T-cell (primary cell): ENCODE measurements around the gene EMD. TPM values are rescaled to one million over a fixed set of nuclear protein-coding genes. Genes with fewer than 3 reads are reported as not detected.

Experiments
- ATAC-seq, 4 experiments: fragments of 200-7000 bp in 3 of 4; fragments of 150-1000 bp in 1 of 4; cut with Tn5 transposase; replicated peaks in 1 of 4; 1 replicate in 3 of 4; 2 replicates in 1 of 4; pipeline ENCODE4 v1.10.0; 2021; ENCODE audit warnings: moderate library complexity in 3 of 4, mild to moderate bottlenecking in 2 of 4, moderate number of reproducible peaks in 1 of 4
- CTCF ChIA-PET, 2 donors: fragments of 300-600 bp; sonication (Branson Sonifier 250); formaldehyde crosslinking; loops; one replicate each; lab custom pipeline; 2022; ENCODE audit warnings: antibody characterized with exemption in 2 of 2; lab: Charles Lee
- POLR2A ChIA-PET, 2 donors: fragments of 300-600 bp; sonication (Branson Sonifier 250); formaldehyde crosslinking; loops; one replicate each; lab custom pipeline; 2022; ENCODE audit warnings: antibody characterized with exemption in 2 of 2; lab: Charles Lee
- DNase-seq, 35 experiments: peaks; one replicate each; pipeline versions ENCODE4 v3.0.0 to v3.0.0-alpha.2; 2013 to 2023
- H3K27ac ChIP-seq: one replicate; pipeline ENCODE4 v1.5.1; 2013; ENCODE audit warnings: low read length
- H3K27me3 ChIP-seq, 2 experiments: replicated peaks in 1 of 2; 1 replicate in 1 of 2; 2 replicates in 1 of 2; pipeline versions ENCODE4 v1.6.1 to v1.7.0; 2013; ENCODE audit warnings: low read length in 1 of 2, mixed read lengths in 1 of 2; ENCODE audit not compliant: control insufficient read depth in 2 of 2, insufficient read depth in 2 of 2; ENCODE audit errors: extremely low read depth in 1 of 2
- H3K36me3 ChIP-seq, 2 donors: 1 replicate in 1 of 2; 2 replicates in 1 of 2; pipeline versions ENCODE4 v1.6.1 to v1.7.0; 2013; ENCODE audit warnings: low read length in 1 of 2; ENCODE audit not compliant: control insufficient read depth in 2 of 2, insufficient read depth in 1 of 2; ENCODE audit errors: extremely low read depth in 1 of 2
- H3K4me1 ChIP-seq, 2 experiments: 1 replicate in 1 of 2; 2 replicates in 1 of 2; pipeline versions ENCODE4 v1.6.1 to v1.7.0; 2013; ENCODE audit warnings: low read length in 2 of 2, mixed read lengths in 1 of 2; ENCODE audit not compliant: insufficient read depth in 2 of 2, control insufficient read depth in 1 of 2; ENCODE audit errors: extremely low read depth in 1 of 2
- H3K4me3 ChIP-seq, 2 donors: 1 replicate in 1 of 2; 2 replicates in 1 of 2; pipeline versions ENCODE4 v1.5.1 to v1.7.0; 2013; ENCODE audit warnings: mild to moderate bottlenecking in 2 of 2, low read length in 1 of 2, moderate library complexity in 1 of 2; ENCODE audit not compliant: control insufficient read depth in 1 of 2; ENCODE audit errors: extremely low read depth in 1 of 2
- H3K9me3 ChIP-seq: 2 replicates; pipeline ENCODE4 v1.7.0; 2013
- H3K27ac Mint-ChIP-seq, 2 donors: one replicate each; pipeline ENCODE4 v1.8.0; 2020 to 2021; ENCODE audit warnings: mild to moderate bottlenecking in 2 of 2, mixed read lengths in 2 of 2
- H3K27me3 Mint-ChIP-seq, 2 donors: one replicate each; pipeline ENCODE4 v1.8.0; 2021 to 2022; ENCODE audit warnings: mixed read lengths in 2 of 2
- H3K36me3 Mint-ChIP-seq: one replicate; pipeline ENCODE4 v1.8.0; 2021; ENCODE audit warnings: mixed read lengths
- H3K4me1 Mint-ChIP-seq, 3 donors: one replicate each; pipeline ENCODE4 v1.8.0; 2020 to 2022; ENCODE audit warnings: mixed read lengths in 3 of 3, mild to moderate bottlenecking in 1 of 3
- H3K4me3 Mint-ChIP-seq, 3 donors: one replicate each; pipeline ENCODE4 v1.8.0; 2020 to 2022; ENCODE audit warnings: mild to moderate bottlenecking in 3 of 3, mixed read lengths in 3 of 3, moderate library complexity in 3 of 3
- H3K9me3 Mint-ChIP-seq, 3 donors: one replicate each; pipeline ENCODE4 v1.8.0; 2020 to 2022; ENCODE audit warnings: mixed read lengths in 3 of 3
- WGBS: methylation state at CpG from one replicate; pipeline ENCODE4 v1.1.5; 2013; ENCODE audit warnings: missing lambda C conversion rate; ENCODE audit not compliant: insufficient coverage; 5-methylcytosine and 5-hydroxymethylcytosine counted together
- total RNA-seq, 35 experiments: library from RNA in 6 of 35; stranded (reverse) in 6 of 35; fragments of 120-200 nt in 1 of 35; gene quantifications; one replicate each; pipeline versions ENCODE4 v1.2.1 to v1.2.4 and lab custom pipeline; 2013 to 2026

EMD gene
- total RNA-seq, 5 donors from 2014 or later (not counting 1 experiment from before 2014, with no cell fraction given) = 73.4 to 136 (median 80.4) TPM

DNA sequence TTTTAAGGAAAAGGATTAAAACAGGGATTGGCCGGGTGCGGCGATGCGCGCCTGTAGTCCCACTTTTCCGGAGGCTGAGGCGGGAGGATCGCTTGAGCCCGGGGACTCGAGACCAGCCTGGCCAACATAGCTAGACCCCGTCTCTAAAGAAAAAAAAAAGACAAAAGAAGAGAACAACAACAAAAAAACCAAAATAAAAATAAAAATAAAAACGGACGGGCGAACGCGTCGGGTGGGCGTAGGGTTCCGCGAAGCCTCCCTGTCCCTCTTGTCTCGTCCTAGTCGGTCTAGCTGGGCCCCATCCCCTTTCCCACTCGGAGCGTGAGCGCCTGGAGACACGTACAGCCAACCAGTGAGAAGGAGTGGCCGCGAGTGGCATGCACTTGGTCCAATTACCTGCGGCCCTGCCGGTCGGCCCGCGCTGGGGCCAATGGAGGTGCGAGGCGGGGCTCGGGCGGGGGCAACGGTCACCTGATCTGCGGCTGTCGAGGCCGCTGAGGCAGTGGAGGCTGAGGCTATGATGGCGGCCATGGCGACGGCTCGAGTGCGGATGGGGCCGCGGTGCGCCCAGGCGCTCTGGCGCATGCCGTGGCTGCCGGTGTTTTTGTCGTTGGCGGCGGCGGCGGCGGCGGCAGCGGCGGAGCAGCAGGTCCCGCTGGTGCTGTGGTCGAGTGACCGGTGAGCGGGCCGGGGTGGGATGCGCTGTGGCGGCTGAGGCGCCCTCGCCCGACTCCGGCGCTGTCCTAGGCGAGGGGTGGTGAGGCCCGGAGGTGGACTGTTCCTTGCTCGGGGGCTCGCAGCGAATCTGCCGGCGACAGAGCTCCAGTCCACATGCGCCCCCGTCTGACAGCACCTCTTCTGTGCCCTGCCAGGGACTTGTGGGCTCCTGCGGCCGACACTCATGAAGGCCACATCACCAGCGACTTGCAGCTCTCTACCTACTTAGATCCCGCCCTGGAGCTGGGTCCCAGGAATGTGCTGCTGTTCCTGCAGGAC, 49.4 kb downstream of the EMD start, which contains the start of gene ATP6AP1:
Gene ATP6AP1 (plus strand): TSS at position 502 of the 996 bp plus-strand sequence. CDS start 16 bp downstream, at position 518.
- ChIA-PET CTCF (interaction anchor here in 1 of 2 donors (0.8 kb wide), 1 partner anchor 13 kb away, joined by 4 read pairs; no protein-coding TSS in a partner anchor), POLR2A (no interaction called here)
- peak; percentile 67 to 91 (median 86) for DNase-seq
- Mint-ChIP-seq H3K27me3 (peaks cover 0 to 7% of the 10 kb centered on the region in 2 donors), H3K27ac (peak within 1 kb of the TSS; percentile 81 to 83), H3K9me3 (no peaks in the 10 kb centered on the region), H3K4me3 (peak within 1 kb of the TSS; percentile 74 to 83 (median 76)), H3K36me3 (peaks cover 4% of the 10 kb centered on the region), H3K4me1 (peaks cover 18 to 30% (median 29%) of the 10 kb centered on the region in 3 donors)
- under 1% methylated on average over 66 of the region's 87 CpGs for WGBS
- Histone ChIP-seq H3K4me3 (peak within 1 kb of the TSS; percentile 41 to 67), H3K4me1 (peaks cover 0 to 28% of the 10 kb centered on the region in 2 experiments), H3K27me3 (no peaks in the 10 kb centered on the region), H3K36me3 (peaks cover 0 to 10% of the 10 kb centered on the region in 2 donors), H3K27ac (peak within 1 kb of the TSS; percentile 60), H3K9me3 (no peaks in the 10 kb centered on the region)
- ATAC-seq = peak; percentile 98 to 99 (median 98)

DNA sequence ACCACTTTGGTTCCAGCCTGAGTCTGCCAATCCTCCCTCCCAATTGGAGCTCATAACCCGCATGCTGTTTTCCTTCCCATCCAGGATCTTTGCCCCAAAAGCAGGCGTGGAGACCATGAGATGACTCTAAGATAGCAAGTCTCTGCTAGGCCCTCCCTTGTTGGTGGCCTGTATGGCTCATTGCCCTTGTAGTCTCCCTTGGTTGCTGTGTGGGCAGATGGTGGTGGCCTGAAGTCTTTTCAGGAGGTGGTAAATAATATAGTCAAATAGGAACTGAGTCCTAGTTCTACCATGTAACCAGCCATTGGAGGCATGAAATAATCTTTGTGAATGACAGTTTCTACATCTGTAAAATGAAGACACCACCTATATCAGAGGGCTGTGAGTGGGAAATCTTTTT, 50.6 kb downstream of the EMD start:
- Mint-ChIP-seq H3K9me3 (no peaks in the 10 kb centered on the region), H3K27me3 (peaks cover 0 to 7% of the 10 kb centered on the region in 2 donors), H3K36me3 (peaks cover 5% of the 10 kb centered on the region), H3K27ac (peak overlapping the region; percentile 58 to 72), H3K4me3 (peak overlapping the region; percentile 74 to 83 (median 76)), H3K4me1 (peaks cover 18 to 29% (median 28%) of the 10 kb centered on the region in 3 donors)
- ChIA-PET POLR2A (interaction anchor here in 1 of 2 donors (0.5 kb wide), 1 partner anchor 119 kb away, joined by 3 read pairs; no protein-coding TSS in a partner anchor), CTCF (interaction anchor here in 1 of 2 donors (0.6 kb wide), 1 partner anchor 113 kb away, joined by 3 read pairs; no protein-coding TSS in a partner anchor)
- Histone ChIP-seq H3K36me3 (peaks cover 0 to 12% of the 10 kb centered on the region in 2 donors), H3K27me3 (no peaks in the 10 kb centered on the region), H3K4me1 (peaks cover 0 to 28% of the 10 kb centered on the region in 2 experiments), H3K4me3 (no peak overlapping the region), H3K27ac (no peak overlapping the region), H3K9me3 (no peaks in the 10 kb centered on the region)
- no peak for ATAC-seq
- DNase-seq = no peak
- 90% methylated on average over 2 of the region's 2 CpGs for WGBS

DNA sequence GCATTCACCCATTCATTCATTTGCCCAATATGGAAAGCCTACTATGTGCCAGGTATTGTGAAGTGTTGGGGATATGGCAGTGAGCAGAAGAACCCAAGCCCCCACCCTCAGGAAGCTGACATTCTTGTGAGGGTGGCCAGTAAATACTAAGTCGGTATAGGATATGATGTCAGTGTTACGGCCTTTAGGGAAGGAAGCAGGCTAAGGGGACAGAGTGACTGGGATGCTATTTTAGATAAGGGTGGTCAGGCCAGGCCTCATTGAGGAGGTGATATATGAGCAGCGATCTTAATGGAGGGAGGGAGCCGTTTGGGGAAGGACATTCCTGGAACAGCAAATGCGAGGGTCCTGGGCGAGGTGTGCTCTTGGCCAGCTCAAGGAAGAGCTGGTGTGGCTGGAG, 51.4 kb downstream of the EMD start:
- ChIA-PET CTCF (interaction anchor here in 1 of 2 donors (0.6 kb wide), 1 partner anchor 112 kb away, joined by 3 read pairs; no protein-coding TSS in a partner anchor), POLR2A (no interaction called here)
- H3K36me3 Mint-ChIP-seq = peaks cover 5% of the 10 kb centered on the region
- peaks cover 0 to 7% of the 10 kb centered on the region in 2 donors for H3K27me3 Mint-ChIP-seq
- H3K4me3 Mint-ChIP-seq = peak overlapping the region in 1 of 3 donors; percentile 2
- Histone ChIP-seq H3K4me3 (no peak overlapping the region), H3K27me3 (no peaks in the 10 kb centered on the region), H3K27ac (no peak overlapping the region), H3K9me3 (no peaks in the 10 kb centered on the region), H3K4me1 (peaks cover 0 to 28% of the 10 kb centered on the region in 2 experiments), H3K36me3 (peaks cover 0 to 16% of the 10 kb centered on the region in 2 donors)
- 40% methylated on average over 1 of the region's 6 CpGs for WGBS
- no peak for ATAC-seq
- H3K27ac Mint-ChIP-seq = peak overlapping the region in 1 of 2 donors; percentile 70
- H3K4me1 Mint-ChIP-seq = peaks cover 18 to 29% (median 28%) of the 10 kb centered on the region in 3 donors
- H3K9me3 Mint-ChIP-seq = no peaks in the 10 kb centered on the region
- no peak for DNase-seq

DNA sequence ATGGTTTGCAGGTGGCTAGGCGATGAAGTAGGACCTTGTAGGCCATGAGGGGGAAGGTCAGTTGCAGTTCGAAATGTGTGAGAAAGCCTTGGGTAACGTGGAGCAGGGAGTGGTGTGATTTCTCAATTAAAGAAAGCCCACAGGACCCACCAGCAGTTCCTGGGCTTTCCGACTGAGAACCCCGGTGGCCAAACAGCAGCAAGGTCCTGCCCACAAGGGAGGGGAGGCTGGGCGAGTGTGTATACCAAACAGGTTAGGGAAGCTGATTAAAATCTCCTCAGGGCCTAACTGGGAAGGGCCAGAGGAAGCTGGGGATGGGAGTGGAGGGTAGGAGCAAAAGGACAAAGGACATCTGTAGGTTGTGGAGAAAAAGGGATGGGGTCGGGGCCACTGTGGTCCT, 51.8 kb downstream of the EMD start:
- Mint-ChIP-seq H3K4me3 (peak overlapping the region in 1 of 3 donors; percentile 2), H3K27ac (peak overlapping the region in 1 of 2 donors; percentile 70), H3K4me1 (peaks cover 18 to 30% (median 29%) of the 10 kb centered on the region in 3 donors), H3K36me3 (peaks cover 5% of the 10 kb centered on the region), H3K27me3 (peaks cover 0 to 7% of the 10 kb centered on the region in 2 donors), H3K9me3 (no peaks in the 10 kb centered on the region)
- WGBS = no CpG with 5 or more reads among the region's 7 CpGs
- Histone ChIP-seq H3K27ac (no peak overlapping the region), H3K36me3 (peaks cover 0 to 18% of the 10 kb centered on the region in 2 donors), H3K4me3 (no peak overlapping the region), H3K9me3 (no peaks in the 10 kb centered on the region), H3K27me3 (no peaks in the 10 kb centered on the region), H3K4me1 (peaks cover 0 to 30% of the 10 kb centered on the region in 2 experiments)
- ChIA-PET CTCF (no interaction called here), POLR2A (interaction anchor here in 1 of 2 donors (0.5 kb wide), 1 partner anchor 97 kb away, joined by 3 read pairs; no protein-coding TSS in a partner anchor)
- ATAC-seq = no peak
- no peak for DNase-seq

Other genes with a start within 250 kb of the EMD start
- not detected for gene OPN1LW, start 235.1 kb upstream of the EMD start, total RNA-seq
- not detected for gene OPN1MW, start 196.7 kb upstream of the EMD start, total RNA-seq
- gene OPN1MW2, start 159.5 kb upstream of the EMD start, total RNA-seq = not detected
- gene OPN1MW3, start 121.7 kb upstream of the EMD start, total RNA-seq = not detected
- gene TEX28, start 84.2 kb upstream of the EMD start, total RNA-seq = not detected
- gene TKTL1, start 83.5 kb upstream of the EMD start, total RNA-seq = 1 to 10 TPM in 4 of 5 donors, under 1 TPM in 1; 0.60 to 5.5 (median 1.3) TPM
- gene FLNA, start 4.7 kb upstream of the EMD start, total RNA-seq = 1,000 to 10,000 TPM in 4 of 5 donors, 100 to 1,000 TPM in 1; 893 to 1,483 (median 1,268) TPM
- 1,000 to 10,000 TPM; 5,175 to 6,006 (median 5,765) TPM for gene RPL10, start 19.1 kb downstream of the EMD start, total RNA-seq
- gene DNASE1L1, start 30.0 kb downstream of the EMD start, total RNA-seq = 10 to 100 TPM; 22.6 to 31.3 (median 25.5) TPM
- gene TAFAZZIN, start 32.2 kb downstream of the EMD start, total RNA-seq = 100 to 1,000 TPM in 3 of 5 donors, 10 to 100 TPM in 2; 89.8 to 144 (median 129) TPM
- gene ATP6AP1, start 49.4 kb downstream of the EMD start, total RNA-seq = 10 to 100 TPM; 37.9 to 56.8 (median 53.6) TPM
- gene GDI1, start 57.9 kb downstream of the EMD start, total RNA-seq = 100 to 1,000 TPM; 117 to 208 (median 182) TPM
- 10 to 100 TPM; 34.9 to 60.5 (median 51.9) TPM for gene FAM50A, start 64.8 kb downstream of the EMD start, total RNA-seq
- gene PLXNA3, start 79.0 kb downstream of the EMD start, total RNA-seq = 10 to 100 TPM; 48.1 to 87.0 (median 72.9) TPM
- 10 to 100 TPM; 12.7 to 25.4 (median 23.5) TPM for gene LAGE3, start 100.0 kb downstream of the EMD start, total RNA-seq
- 10 to 100 TPM; 13.1 to 44.1 (median 39.6) TPM for gene UBL4A, start 107.3 kb downstream of the EMD start, total RNA-seq
- gene SLC10A3, start 111.3 kb downstream of the EMD start, total RNA-seq = 10 to 100 TPM; 15.6 to 31.3 (median 25.9) TPM
- 10 to 100 TPM; 33.9 to 67.6 (median 57.8) TPM for gene FAM3A, start 136.9 kb downstream of the EMD start, total RNA-seq
- 10 to 100 TPM; 46.0 to 59.5 (median 52.4) TPM for gene G6PD, start 167.6 kb downstream of the EMD start, total RNA-seq
- gene IKBKG, start 168.3 kb downstream of the EMD start, total RNA-seq = 10 to 100 TPM; 32.4 to 59.1 (median 54.0) TPM
- not detected for gene CTAG1A, start 205.8 kb downstream of the EMD start, total RNA-seq
- not detected for gene CTAG1B, start 240.0 kb downstream of the EMD start, total RNA-seq